ENCODE data around the gene CUBN.

CUBN gene

GRCh38 chr10:17138460-17139042 is 8.9 kb upstream of the CUBN start:
- Histone ChIP-seq H2AFZ (no peak overlapping the region), H3K9ac (no peak overlapping the region), H3K4me2 (ENCODE audit: low read length) (no peak overlapping the region), H3K27me3 (ENCODE audit: control insufficient read depth, insufficient read depth, low read length) (no peaks in the 10 kb centered on the region), H3K36me3 (ENCODE audit: control insufficient read depth, insufficient read depth, low read length) (no peaks in the 10 kb centered on the region), H3K79me2 (no peaks in the 10 kb centered on the region), H3K4me3 (ENCODE audit: low read depth, low read length) (no peak overlapping the region), H3K4me1 (no peaks in the 10 kb centered on the region), H3K9me3 (ENCODE audit: control insufficient read depth, low read length) (no peaks in the 10 kb centered on the region), H3K27ac (no peak overlapping the region)
- TF ChIP-seq CTCF (IDR thresholded peaks at IDR 0.05) = no peak

- Histone ChIP-seq H3K4me3 (ENCODE audit: low read depth, low read length) (no peak overlapping the region), H3K4me2 (ENCODE audit: low read length) (no peak overlapping the region), H3K4me1 (no peaks in the 10 kb centered on the region), H3K9me3 (ENCODE audit: control insufficient read depth, low read length) (no peaks in the 10 kb centered on the region), H3K79me2 (no peaks in the 10 kb centered on the region), H3K27me3 (ENCODE audit: control insufficient read depth, insufficient read depth, low read length) (no peaks in the 10 kb centered on the region), H3K36me3 (ENCODE audit: control insufficient read depth, insufficient read depth, low read length) (no peaks in the 10 kb centered on the region), H3K9ac (no peak overlapping the region), H3K27ac (no peak overlapping the region), H2AFZ (no peak overlapping the region)
- TF ChIP-seq CTCF (IDR thresholded peaks at IDR 0.05) = no peak
These were observed 5.2 kb upstream of the CUBN start for GRCh38 chr10:17134737-17135260.

GRCh38 chr10:17134282-17134681 is 4.7 kb upstream of the CUBN start:
- TF ChIP-seq CTCF (IDR thresholded peaks at IDR 0.05) = no peak
- no peaks in the 10 kb centered on the region for H3K9me3 ChIP-seq (ENCODE audit: control insufficient read depth, low read length)

GRCh38 chr10:17128261-17128660 is 1.4 kb downstream of the CUBN start:
- no peaks in the 10 kb centered on the region for H3K36me3 ChIP-seq (ENCODE audit: control insufficient read depth, insufficient read depth, low read length)
- H3K4me1 ChIP-seq = peaks cover 7% of the 10 kb centered on the region
- no peaks in the 10 kb centered on the region for H3K27me3 ChIP-seq (ENCODE audit: control insufficient read depth, insufficient read depth, low read length)
- no peak overlapping the region for H3K9ac ChIP-seq
- H3K9me3 ChIP-seq (ENCODE audit: control insufficient read depth, low read length) = no peaks in the 10 kb centered on the region
- H3K27ac ChIP-seq = no peak overlapping the region
- no peak overlapping the region for H3K4me3 ChIP-seq (ENCODE audit: low read depth, low read length)
- no peak overlapping the region for H3K4me2 ChIP-seq (ENCODE audit: low read length)
- no peaks in the 10 kb centered on the region for H3K79me2 ChIP-seq
- no peak for TF ChIP-seq CTCF (IDR thresholded peaks at IDR 0.05)
- H2AFZ ChIP-seq = no peak overlapping the region

More at GRCh38 chr10:17134282-17134681, 4.7 kb upstream of the CUBN start:
- Histone ChIP-seq H2AFZ (no peak overlapping the region), H3K36me3 (ENCODE audit: control insufficient read depth, insufficient read depth, low read length) (no peaks in the 10 kb centered on the region), H3K27me3 (ENCODE audit: control insufficient read depth, insufficient read depth, low read length) (no peaks in the 10 kb centered on the region), H3K4me2 (ENCODE audit: low read length) (no peak overlapping the region), H3K4me3 (ENCODE audit: low read depth, low read length) (no peak overlapping the region), H3K27ac (no peak overlapping the region), H3K79me2 (no peaks in the 10 kb centered on the region), H3K9ac (no peak overlapping the region), H3K4me1 (no peaks in the 10 kb centered on the region)

GRCh38 chr10:17126327-17126726 is 3.3 kb downstream of the CUBN start:
- no peak overlapping the region for H3K27ac ChIP-seq

More at GRCh38 chr10:17126327-17126726, 3.3 kb downstream of the CUBN start:
- no peaks in the 10 kb centered on the region for H3K9me3 ChIP-seq (ENCODE audit: control insufficient read depth, low read length)
- no peaks in the 10 kb centered on the region for H3K36me3 ChIP-seq (ENCODE audit: control insufficient read depth, insufficient read depth, low read length)
- no peak for TF ChIP-seq CTCF (IDR thresholded peaks at IDR 0.05)
- H3K79me2 ChIP-seq = no peaks in the 10 kb centered on the region
- no peak overlapping the region for H3K4me3 ChIP-seq (ENCODE audit: low read depth, low read length)
- H2AFZ ChIP-seq = no peak overlapping the region
- H3K4me1 ChIP-seq = peaks cover 7% of the 10 kb centered on the region
- no peaks in the 10 kb centered on the region for H3K27me3 ChIP-seq (ENCODE audit: control insufficient read depth, insufficient read depth, low read length)
- H3K4me2 ChIP-seq (ENCODE audit: low read length) = no peak overlapping the region
- H3K9ac ChIP-seq = no peak overlapping the region

Data from parathyroid adenoma (tissue), 2 donors.